Esophagus muscularis mucosa (tissue), 4 donors: ENCODE results near the gene CDK5R2. TPM values are rescaled to one million over a fixed set of nuclear protein-coding genes. Genes with fewer than 3 reads are reported as not detected.

Source experiments
- DNase-seq: peaks from one replicate; pipeline ENCODE4 v3.0.0-alpha.2; 2017; ENCODE audit errors: extremely low spot score
- H3K27ac ChIP-seq, 4 donors: fragments of 200-600 bp; sonication (generic); replicated peaks in 1 of 4; 1 replicate in 3 of 4; 2 replicates in 1 of 4; pipeline ENCODE4 v1.5.1; 2016 to 2019; ENCODE audit warnings: mild to moderate bottlenecking in 1 of 4
- H3K27me3 ChIP-seq, 4 donors: fragments of 200-600 bp; sonication (generic); one replicate each; pipeline versions ENCODE4 v1.5.1 to v1.6.0; 2016 to 2019
- H3K36me3 ChIP-seq, 4 donors: fragments of 200-600 bp; sonication (generic); one replicate each; pipeline ENCODE4 v1.5.1; 2016 to 2019
- H3K4me1 ChIP-seq, 4 donors: fragments of 200-600 bp; sonication (generic); one replicate each; pipeline ENCODE4 v1.5.1; 2016 to 2019
- H3K4me3 ChIP-seq, 4 donors: fragments of 200-600 bp; sonication (generic); 1 replicate in 2 of 4; 2 replicates in 2 of 4; pipeline ENCODE4 v1.5.1; 2016 to 2019; ENCODE audit warnings: mild to moderate bottlenecking in 4 of 4, moderate library complexity in 1 of 4
- H3K9me3 ChIP-seq, 4 donors: fragments of 200-600 bp; sonication (generic); 1 replicate in 3 of 4; 2 replicates in 1 of 4; pipeline ENCODE4 v1.5.1; 2016 to 2019
- CTCF ChIP-seq, 3 experiments: fragments of 200-600 bp in 2 of 3; fragments of 450-650 bp in 1 of 3; sonication (generic) in 2 of 3; IDR thresholded peaks; one replicate each; pipeline ENCODE4 v1.5.1; 2017 to 2019; ENCODE audit warnings: antibody characterized with exemption in 3 of 3, mild to moderate bottlenecking in 2 of 3, moderate library complexity in 1 of 3
- EP300 ChIP-seq: sonication (generic); formaldehyde crosslinking; IDR thresholded peaks from one replicate; pipeline ENCODE4 v1.6.1; 2017; ENCODE audit warnings: antibody characterized with exemption
- POLR2A ChIP-seq: fragments of 450-650 bp; IDR thresholded peaks from one replicate; pipeline ENCODE4 v1.6.1; 2017; ENCODE audit warnings: antibody characterized with exemption, moderate library complexity, mild to moderate bottlenecking, low read depth
- POLR2AphosphoS5 ChIP-seq, 2 donors: sonication (generic); formaldehyde crosslinking; IDR thresholded peaks; one replicate each; pipeline ENCODE4 v1.6.1; 2017; ENCODE audit warnings: antibody characterized with exemption in 2 of 2
- WGBS: methylation state at CpG from one replicate; pipeline ENCODE4 v1.1.5; 2018; 5-methylcytosine and 5-hydroxymethylcytosine counted together
- intact Hi-C: fragments of 100-400 bp; cut with DNase I; formaldehyde crosslinking; loops from one replicate; pipeline ENCODE4 v1.15.1; 2023
- total RNA-seq, 4 donors: library from RNA; depleted of rRNA; stranded (reverse); fragments of >200 nt; gene quantifications; one replicate each; pipeline versions ENCODE4 v1.1.0 to v1.2.1, GENCODE V29; 2016

CDK5R2 gene
- total RNA-seq, 4 donors from 2014 or later: under 0.01 to 0.52 (median 0.33) TPM; not detected in 1

GRCh38 chr2:218956039-218956438 is 3.4 kb upstream of the CDK5R2 start:
- peaks cover 0 to 97% (median 20%) of the 10 kb centered on the region in 4 donors for H3K27me3 ChIP-seq
- intact Hi-C loops: no loop called here
- peaks cover 0 to 22% (median 20%) of the 10 kb centered on the region in 4 donors for H3K4me1 ChIP-seq
- no peak for TF ChIP-seq POLR2A
- TF ChIP-seq EP300: no peak
- TF ChIP-seq POLR2AphosphoS5 (IDR thresholded peaks at IDR 0.05): no peak
- no peak for TF ChIP-seq CTCF (IDR thresholded peaks at IDR 0.05)
- DNase-seq: no peak
- 55% methylated on average over 1 of the region's 1 CpG for WGBS
- no peak overlapping the region for H3K27ac ChIP-seq
- H3K4me3 ChIP-seq: no peak overlapping the region
- H3K9me3 ChIP-seq: no peaks in the 10 kb centered on the region
- H3K36me3 ChIP-seq: no peaks in the 10 kb centered on the region

- Histone ChIP-seq H3K4me3 (no peak overlapping the region), H3K9me3 (no peaks in the 10 kb centered on the region), H3K4me1 (peaks cover 0 to 37% (median 27%) of the 10 kb centered on the region in 4 donors), H3K27ac (no peak overlapping the region), H3K27me3 (peaks cover 0 to 98% (median 36%) of the 10 kb centered on the region in 4 donors), H3K36me3 (no peaks in the 10 kb centered on the region)
- intact Hi-C loops: no loop called here
- no peak for TF ChIP-seq EP300
- TF ChIP-seq CTCF (IDR thresholded peaks at IDR 0.05): no peak
- no peak for TF ChIP-seq POLR2A
- TF ChIP-seq POLR2AphosphoS5 (IDR thresholded peaks at IDR 0.05): no peak
- 80% methylated on average over 4 of the region's 4 CpGs for WGBS
- no peak for DNase-seq
Measured at GRCh38 chr2:218957671-218958070, 1.8 kb upstream of the CDK5R2 start.

GRCh38 chr2:218958276-218958675 is 1.2 kb upstream of the CDK5R2 start:
- intact Hi-C loops: no loop called here
- no peak overlapping the region for H3K27ac ChIP-seq
- H3K4me3 ChIP-seq: no peak overlapping the region
- WGBS: 80% methylated on average over 1 of the region's 1 CpG
- peaks cover 0 to 43% (median 33%) of the 10 kb centered on the region in 4 donors for H3K4me1 ChIP-seq
- DNase-seq: no peak
- peaks cover 0 to 98% (median 42%) of the 10 kb centered on the region in 4 donors for H3K27me3 ChIP-seq
- no peak for TF ChIP-seq POLR2A
- TF ChIP-seq POLR2AphosphoS5 (IDR thresholded peaks at IDR 0.05): no peak
- no peak for TF ChIP-seq EP300
- TF ChIP-seq CTCF (IDR thresholded peaks at IDR 0.05): no peak
- no peaks in the 10 kb centered on the region for H3K9me3 ChIP-seq
- no peaks in the 10 kb centered on the region for H3K36me3 ChIP-seq

GRCh38 chr2:218959761-218960308 is 369 bp downstream of the CDK5R2 start:
- H3K9me3 ChIP-seq: no peaks in the 10 kb centered on the region
- DNase-seq: no peak
- H3K27ac ChIP-seq: no peak overlapping the region
- peak overlapping the region; percentile 44 to 54 (median 48) for H3K4me3 ChIP-seq
- 8% methylated on average over 12 of the region's 67 CpGs for WGBS
- intact Hi-C loops: no loop called here
- H3K4me1 ChIP-seq: peaks cover 0 to 46% (median 33%) of the 10 kb centered on the region in 4 donors
- peaks cover 0 to 98% (median 56%) of the 10 kb centered on the region in 4 donors for H3K27me3 ChIP-seq
- TF ChIP-seq CTCF (IDR thresholded peaks at IDR 0.05): no peak
- TF ChIP-seq POLR2A: no peak
- no peak for TF ChIP-seq EP300
- TF ChIP-seq POLR2AphosphoS5 (IDR thresholded peaks at IDR 0.05): no peak
- H3K36me3 ChIP-seq: no peaks in the 10 kb centered on the region
